Measurements from ENCODE around the gene STAG1.

DNA sequence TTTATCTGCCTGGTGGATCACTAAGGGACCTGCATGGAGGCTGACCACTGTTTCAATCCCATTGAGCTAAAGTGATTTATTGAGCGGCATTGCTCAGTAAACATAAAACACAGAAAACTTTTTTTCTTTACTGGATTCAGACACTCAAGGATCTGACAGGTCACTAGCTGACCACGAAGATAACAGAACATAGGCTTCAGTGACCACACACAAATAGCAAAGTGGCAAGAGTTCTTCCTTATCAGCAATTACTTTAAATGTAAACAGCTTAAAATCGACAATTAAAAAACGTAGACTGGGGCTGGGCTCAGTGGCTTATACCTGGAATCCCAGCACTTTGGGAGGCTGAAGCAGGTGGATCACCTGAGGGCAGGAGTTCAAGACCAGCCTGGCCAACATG lies 48.7 kb downstream of the STAG1 start:
- TF ChIP-seq POLR2A (IDR thresholded peaks at IDR 0.05; ENCODE audit: low read depth, low read length) = no peak
- TF ChIP-seq SPI1 (IDR thresholded peaks at IDR 0.05; ENCODE audit: low read depth, low read length) = no peak
- TF ChIP-seq POLR2AphosphoS5 (IDR thresholded peaks at IDR 0.05; ENCODE audit: low read depth, low read length) = no peak

Measured in GM12891 (cell line).